Measurements from ENCODE around the gene NFE2L3.

NFE2L3 gene

GRCh38 chr7:26153241-26153822, 1.3 kb downstream of the NFE2L3 start:
- peak overlapping the region; percentile 36 for H3K4me3 ChIP-seq (ENCODE audit: low read length)
- DNase-seq (ENCODE audit: low read depth) = no peak
- TF ChIP-seq, protein P1, sequence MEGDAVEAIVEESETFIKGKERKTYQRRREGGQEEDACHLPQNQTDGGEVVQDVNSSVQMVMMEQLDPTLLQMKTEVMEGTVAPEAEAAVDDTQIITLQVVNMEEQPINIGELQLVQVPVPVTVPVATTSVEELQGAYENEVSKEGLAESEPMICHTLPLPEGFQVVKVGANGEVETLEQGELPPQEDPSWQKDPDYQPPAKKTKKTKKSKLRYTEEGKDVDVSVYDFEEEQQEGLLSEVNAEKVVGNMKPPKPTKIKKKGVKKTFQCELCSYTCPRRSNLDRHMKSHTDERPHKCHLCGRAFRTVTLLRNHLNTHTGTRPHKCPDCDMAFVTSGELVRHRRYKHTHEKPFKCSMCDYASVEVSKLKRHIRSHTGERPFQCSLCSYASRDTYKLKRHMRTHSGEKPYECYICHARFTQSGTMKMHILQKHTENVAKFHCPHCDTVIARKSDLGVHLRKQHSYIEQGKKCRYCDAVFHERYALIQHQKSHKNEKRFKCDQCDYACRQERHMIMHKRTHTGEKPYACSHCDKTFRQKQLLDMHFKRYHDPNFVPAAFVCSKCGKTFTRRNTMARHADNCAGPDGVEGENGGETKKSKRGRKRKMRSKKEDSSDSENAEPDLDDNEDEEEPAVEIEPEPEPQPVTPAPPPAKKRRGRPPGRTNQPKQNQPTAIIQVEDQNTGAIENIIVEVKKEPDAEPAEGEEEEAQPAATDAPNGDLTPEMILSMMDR (IDR thresholded peaks at IDR 0.05; ENCODE audit: insufficient read depth, low read depth, low read length, missing control alignments) = no peak

GRCh38 chr7:26153823-26154783, 2.1 kb downstream of the NFE2L3 start:
- DNase-seq (ENCODE audit: low read depth) = peak; percentile 64
- TF ChIP-seq, protein P1 (IDR thresholded peaks at IDR 0.05; ENCODE audit: insufficient read depth, low read depth, low read length, missing control alignments) = no peak
- no peak overlapping the region for H3K4me3 ChIP-seq (ENCODE audit: low read length)

GRCh38 chr7:26155531-26156375, 3.8 kb downstream of the NFE2L3 start:
- no peak overlapping the region for H3K4me3 ChIP-seq (ENCODE audit: low read length)
- TF ChIP-seq, protein P1 (IDR thresholded peaks at IDR 0.05; ENCODE audit: insufficient read depth, low read depth, low read length, missing control alignments) = no peak
- peak; percentile 82 for DNase-seq (ENCODE audit: low read depth)

GRCh38 chr7:26156451-26157420, 4.7 kb downstream of the NFE2L3 start:
- H3K4me3 ChIP-seq (ENCODE audit: low read length) = no peak overlapping the region
- TF ChIP-seq, protein P1 (IDR thresholded peaks at IDR 0.05; ENCODE audit: insufficient read depth, low read depth, low read length, missing control alignments) = no peak
- DNase-seq (ENCODE audit: low read depth) = peak; percentile 92

DNA sequence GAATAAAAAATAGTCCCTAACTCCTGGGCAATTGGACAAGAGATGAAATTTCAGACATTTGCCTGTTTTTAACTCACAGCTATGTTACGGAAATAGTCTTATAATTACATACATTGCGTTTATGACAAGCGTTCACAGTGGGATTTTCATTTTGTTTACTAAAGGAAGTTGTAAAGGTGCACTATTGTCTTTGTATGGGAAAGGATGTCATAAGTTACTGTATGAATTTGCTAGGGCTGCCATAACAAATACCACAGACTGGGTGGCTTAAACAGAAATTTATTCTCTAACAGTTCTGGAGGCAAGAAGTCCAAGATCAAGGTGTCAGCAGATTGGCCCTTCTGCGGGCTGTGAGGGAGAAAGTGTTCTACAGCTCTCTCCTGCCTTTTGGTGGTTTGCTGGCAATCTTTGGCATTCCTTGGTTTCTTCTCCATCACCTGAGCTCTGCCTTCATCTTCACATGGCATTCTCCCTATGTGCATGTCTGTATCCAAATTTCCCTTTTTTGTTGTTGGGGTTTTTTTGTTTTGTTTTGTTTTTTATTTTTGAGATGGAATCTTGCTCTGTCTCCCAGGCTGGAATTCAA, 5.6 kb downstream of the NFE2L3 start:
- TF ChIP-seq, protein P1 (IDR thresholded peaks at IDR 0.05; ENCODE audit: insufficient read depth, low read depth, low read length, missing control alignments) = no peak
- no peak for DNase-seq (ENCODE audit: low read depth)
- H3K4me3 ChIP-seq (ENCODE audit: low read length) = no peak overlapping the region

All from epithelial cell of esophagus (primary cell).